GM19438 (cell line): Measurements from ENCODE around the gene NPDC1.
A peak's percentile ranks its signal among the peaks of the same experiment; 100 is the strongest.
"Not testable (repeated sequence)": the region's sequence is repeated elsewhere in the genome, so short reads cannot be mapped to it uniquely, and the experiment has no call there.

Experiments used
- ATAC-seq: cut with Tn5 transposase; IDR thresholded peaks from one replicate; pipeline ENCODE4 v1.9.1; 2021; ENCODE audit warnings: low read depth; ENCODE audit not compliant: unreplicated experiment

The NPDC1 gene

GRCh38 chr9:137014776-137015539 is 31.0 kb downstream of the NPDC1 start:
- no peak for ATAC-seq

- no peak for ATAC-seq
These were observed 31.8 kb downstream of the NPDC1 start for GRCh38 chr9:137014166-137014565.

DNA sequence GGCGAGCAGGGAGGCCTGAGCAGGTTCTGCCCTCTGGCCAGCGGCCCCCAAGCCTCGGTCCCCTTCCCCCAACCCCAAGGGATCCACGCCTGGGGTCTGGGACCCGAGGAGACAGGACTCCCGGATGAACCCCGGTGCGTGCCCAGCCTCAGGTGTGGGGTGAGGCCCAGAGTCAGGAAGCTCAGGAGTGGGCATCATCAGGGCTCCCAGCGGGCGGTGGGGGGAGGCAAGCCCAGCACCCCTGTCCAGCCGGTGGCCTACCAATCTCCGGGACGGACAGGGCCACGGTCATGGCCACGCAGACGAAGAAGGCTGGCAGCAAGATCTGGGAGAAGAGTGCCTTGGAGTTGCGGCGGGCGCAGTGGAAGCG is 32.4 kb downstream of the NPDC1 start:
- ATAC-seq = no peak

DNA sequence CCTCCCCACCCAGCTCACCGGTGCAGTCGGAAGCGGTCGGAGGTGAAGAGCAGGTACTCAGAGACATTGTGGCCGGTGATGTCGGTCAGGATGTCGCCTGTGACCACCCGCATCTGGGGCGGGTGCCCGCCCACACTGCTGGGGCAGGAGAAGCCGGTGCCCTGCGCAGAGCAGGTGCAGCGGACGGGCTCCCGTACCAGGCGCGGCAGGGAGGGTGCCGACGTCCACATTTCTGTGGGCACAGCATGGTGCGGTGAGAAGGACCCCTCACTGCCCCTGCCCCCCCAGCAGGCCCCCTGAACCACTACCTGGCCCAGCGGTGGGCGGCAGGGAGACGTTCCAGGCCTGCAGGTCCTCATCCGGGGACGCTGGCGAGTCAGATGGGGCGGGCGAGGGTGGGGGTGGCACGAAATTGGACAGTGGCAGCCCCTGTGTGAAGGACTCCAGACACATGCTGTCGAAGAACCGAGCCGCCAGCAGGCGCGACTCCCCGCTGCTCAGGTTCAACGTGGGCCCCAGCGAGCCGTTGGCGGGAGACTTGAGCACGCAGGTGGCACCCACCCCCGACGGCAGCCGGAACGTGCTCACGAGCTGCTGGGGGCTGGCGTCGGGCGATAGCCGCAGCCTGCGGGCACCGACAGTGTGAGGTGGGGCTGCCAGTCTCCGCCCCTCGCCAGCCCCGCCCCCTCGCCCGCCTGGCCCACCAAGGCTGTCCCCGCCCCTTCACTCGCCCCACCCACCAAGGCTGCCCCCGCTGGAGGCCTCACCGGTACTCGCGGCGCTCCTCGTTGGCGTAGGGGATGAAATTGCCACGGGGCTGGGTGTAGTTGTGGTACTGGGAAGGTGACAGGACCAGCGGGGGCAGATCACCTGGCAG is 33.0 kb downstream of the NPDC1 start:
- no peak for ATAC-seq

DNA sequence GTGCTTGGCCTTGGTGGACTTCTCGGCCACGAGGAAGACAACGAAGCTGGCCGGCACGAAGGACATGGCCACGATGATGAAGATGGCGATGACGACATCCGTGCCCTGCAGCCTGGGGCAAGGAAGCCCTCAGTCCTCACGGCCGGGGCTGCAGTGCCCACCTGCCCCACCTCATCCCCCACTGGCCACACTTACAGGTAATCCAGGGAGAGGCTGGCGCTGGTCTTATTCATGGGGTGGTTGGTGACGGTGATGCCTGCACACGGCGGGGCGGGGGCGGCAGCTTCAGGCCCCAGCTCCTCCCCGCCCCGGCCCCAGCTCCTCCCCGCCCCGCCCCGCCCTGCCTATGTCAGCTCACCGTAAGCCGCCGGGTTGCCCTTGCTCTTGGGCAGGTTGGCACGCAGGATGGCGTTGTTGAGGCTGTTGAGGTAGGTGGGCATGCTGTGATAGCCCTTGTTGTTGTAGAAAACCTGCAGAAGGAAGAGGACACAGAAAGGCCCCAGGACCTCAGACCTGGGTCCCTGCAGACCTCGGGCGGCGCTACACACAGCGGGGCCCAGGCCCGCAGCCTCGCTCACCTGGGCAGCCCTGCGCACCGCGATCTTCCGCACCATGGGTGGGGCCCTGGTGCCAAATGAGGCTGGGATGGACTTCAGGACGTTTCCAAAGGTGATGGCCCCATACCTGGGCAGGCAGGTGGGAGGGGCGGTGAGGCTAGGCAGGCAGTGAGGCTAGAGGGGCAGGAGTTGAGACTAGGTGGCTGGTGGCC is 33.9 kb downstream of the NPDC1 start:
- no peak for ATAC-seq

- ATAC-seq = no peak
These were observed 34.8 kb downstream of the NPDC1 start for GRCh38 chr9:137011156-137011555.

DNA sequence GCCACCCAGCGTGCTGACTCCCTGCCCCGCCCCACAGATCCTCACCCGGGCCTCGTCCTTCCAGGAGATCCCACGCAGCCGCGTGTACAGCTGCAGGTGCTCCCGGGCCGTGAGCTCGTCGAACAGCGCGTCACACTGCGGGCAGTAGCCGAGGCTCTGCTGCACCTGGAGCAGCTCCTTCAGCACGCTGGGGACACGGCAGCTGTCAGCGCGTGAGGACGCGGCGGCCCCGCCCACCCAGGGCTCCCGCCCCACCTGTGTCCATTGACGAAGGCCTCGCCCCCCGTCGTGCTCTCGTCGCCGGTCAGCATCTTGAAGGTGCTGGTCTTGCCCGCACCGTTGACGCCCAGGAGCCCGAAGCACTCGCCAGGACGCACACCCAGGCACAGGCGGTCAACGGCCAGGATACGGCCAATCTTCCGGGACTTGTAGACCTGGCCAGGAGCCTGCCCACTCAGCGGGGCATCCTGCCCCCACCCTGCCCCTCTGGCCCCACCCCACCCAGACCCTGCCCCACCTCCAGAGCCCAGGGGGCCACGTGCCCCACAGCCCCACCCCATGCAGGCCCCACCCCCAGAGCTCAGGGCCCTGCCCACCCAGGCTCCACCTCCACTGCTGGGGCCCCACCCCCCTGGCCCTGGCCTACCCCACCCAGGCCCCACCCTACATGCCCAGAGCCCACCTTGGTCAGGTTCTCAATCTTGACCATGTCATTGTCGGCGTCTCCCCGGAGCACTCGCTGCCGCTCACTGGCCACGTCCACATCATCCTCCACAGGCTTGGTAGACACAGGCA is 35.8 kb downstream of the NPDC1 start:
- no peak for ATAC-seq

DNA sequence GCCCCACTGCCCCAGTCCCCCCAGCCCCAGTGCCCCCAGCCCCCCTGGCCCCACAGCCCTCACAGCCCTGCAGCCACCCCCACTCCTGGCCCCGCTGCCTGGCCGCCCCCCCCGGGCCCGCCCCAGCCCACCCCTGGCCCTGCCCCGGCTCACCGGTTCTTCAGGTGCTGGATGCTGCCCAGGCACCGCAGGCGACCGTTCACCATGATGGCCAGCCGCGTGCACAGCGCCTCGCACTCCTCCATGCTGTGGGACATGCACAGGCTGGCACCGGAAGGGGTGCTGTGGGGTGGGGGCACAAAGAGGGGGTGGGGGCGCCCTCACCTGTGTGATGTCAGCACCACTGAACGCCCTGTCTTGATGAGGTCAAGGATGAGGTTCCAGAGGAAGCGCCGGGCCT is 36.8 kb downstream of the NPDC1 start:
- ATAC-seq = no peak

GRCh38 chr9:137008312-137008711 is 37.7 kb downstream of the NPDC1 start:
- ATAC-seq = no peak

GRCh38 chr9:137007816-137008270 is 38.1 kb downstream of the NPDC1 start:
- ATAC-seq = no peak

DNA sequence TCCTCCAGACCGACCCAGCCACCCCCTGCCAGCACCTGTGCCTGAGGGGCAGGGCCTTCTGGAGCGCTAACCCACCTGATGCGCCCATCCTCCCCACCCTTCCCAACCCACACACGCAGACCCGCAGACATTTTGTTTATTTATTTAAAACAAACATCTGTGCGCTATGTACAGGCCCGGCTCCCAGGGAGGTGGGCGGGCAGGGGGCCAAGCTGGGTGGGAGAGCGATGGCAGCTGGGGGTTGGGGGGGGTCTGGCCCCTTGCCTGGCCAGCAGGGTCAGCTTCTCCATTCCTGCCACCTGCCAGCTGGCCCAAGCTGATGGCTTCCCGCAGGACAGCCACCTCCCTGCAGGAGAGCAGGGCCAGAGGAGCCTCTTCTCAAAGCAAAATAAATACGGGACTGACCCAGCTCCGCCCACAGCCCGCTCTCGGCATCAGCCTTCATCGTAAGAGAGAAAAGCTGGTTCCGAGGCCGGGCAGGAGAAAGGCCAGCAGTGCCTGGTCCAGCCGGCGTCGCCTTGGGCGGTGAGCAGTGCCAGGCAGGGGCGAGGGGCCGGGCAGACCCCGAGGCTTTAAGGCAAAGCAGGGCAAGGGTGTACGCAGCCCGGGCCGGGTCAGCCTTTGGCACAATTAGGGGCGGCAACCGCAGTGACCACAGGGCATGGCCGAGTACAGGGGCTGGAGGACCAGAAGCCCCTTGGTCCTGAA is 38.7 kb downstream of the NPDC1 start:
- ATAC-seq = no peak

DNA sequence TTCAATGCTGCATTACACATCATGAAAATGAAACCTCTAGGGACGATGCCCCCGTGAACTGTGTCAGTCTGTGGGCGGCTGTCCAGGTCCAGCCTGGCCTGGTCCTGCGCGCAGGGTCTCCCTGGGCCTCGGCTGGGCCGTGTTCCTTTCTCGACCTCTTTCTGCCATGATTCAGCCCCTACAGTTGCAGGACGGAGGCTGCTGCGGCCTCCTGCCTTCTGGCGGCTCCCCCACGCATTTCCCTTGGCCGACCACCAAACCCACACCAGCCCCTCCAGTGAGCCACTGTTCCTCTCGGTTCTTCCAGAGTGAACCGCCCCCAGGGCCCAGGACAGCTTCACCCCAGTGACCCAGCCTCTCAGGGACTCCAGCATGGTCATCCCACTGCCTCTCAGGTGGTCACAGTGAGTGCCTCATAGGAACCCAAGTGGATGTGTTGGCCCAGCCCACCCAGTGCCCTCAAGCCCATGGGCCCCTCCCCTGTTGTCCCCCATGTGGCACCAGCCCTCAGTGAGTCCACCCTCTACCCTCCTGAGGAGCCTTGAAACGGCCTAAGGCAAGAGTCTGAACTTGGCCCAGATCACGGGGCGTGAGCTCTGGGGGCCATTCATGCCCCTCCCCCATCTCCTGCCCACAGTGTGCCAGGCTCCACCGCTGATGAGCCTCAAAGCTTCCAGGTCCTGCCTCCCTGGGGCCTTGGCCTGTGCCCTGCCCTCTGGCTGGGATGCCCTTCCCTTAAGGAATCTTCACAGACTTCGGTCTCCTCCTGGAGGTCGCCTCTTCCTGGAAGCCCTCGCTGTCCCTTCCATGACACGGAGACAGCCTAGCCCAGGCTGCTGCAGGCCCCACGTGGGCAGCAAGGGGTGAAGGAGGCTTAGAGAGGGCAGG is 39.6 kb downstream of the NPDC1 start:
- ATAC-seq = no peak

DNA sequence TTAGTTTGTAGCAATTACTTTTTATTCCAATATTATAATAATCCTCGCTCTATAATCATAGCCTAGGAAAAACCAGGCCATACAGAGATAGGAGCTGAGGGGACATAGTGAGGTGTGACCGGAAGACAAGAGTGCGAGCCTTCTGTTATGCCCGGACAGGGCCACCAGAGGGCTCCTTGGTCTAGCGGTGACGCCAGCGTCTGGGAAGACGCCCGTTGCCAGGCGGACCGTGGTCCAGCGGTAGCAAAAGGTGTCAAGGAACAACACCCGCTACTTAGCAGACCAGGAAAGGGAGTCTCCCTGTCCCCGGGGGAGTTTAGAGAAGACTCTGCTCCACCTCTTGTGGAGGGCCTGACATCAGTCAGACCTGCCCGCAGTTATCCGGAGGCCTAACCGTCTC is 41.7 kb downstream of the NPDC1 start:
- not testable (repeated sequence) for ATAC-seq

DNA sequence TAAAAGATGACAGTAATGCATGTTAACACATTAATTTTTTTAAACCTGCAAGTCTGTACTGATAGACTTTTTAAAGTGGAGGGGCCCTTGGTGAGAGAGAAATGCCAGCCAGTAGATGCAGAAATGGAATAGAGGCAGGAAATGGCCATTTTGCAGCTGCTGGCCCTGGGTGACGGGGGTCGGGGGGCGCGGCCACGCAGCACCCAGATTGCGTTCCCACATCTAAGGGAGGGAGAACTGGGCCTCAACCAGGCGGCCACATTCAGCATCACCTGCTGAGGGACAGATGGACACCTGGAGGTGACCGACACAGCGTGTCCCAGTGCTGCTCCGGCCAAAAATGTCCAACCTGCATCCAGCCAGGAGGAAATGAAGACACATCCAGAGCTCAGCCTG is 43.3 kb downstream of the NPDC1 start:
- ATAC-seq = no peak

GRCh38 chr9:137001857-137002645 is 43.9 kb downstream of the NPDC1 start:
- ATAC-seq = no peak

- peak; percentile 71 for ATAC-seq
These were observed 45.6 kb downstream of the NPDC1 start for GRCh38 chr9:137000177-137000930.

DNA sequence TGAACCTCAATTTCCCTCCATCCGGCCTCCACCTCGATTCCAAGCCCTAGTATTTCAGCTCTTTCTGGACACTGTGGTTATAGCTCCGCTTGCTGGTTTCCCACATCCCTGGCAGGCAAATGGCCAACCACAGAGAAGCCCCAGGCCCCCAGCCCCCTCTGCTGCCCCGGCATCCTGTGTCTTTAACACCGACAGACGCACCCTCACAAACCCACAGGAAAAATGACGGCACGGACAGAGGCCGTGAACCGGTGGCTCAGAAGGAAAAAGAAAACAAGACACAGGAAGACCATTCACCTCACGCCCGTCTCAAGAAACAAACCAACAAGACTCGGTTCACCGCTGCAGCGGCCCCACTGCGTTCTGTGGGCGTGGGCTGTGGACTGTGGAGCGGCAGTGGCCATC is 48.1 kb downstream of the NPDC1 start:
- ATAC-seq = no peak
